Heart left ventricle (tissue), 16 donors: ENCODE data around the gene FOS. TPM values are rescaled to one million over a fixed set of nuclear protein-coding genes. Genes with fewer than 3 reads are reported as not detected.

Experiments used
- ATAC-seq, 4 donors: fragments of 200-7000 bp; cut with Tn5 transposase; one replicate each; pipeline ENCODE4 v1.9.1; 2020 to 2022; ENCODE audit warnings: moderate library complexity in 4 of 4, mild to moderate bottlenecking in 3 of 4, moderate number of reproducible peaks in 1 of 4
- DNase-seq, 5 donors: peaks; one replicate each; pipeline ENCODE4 v3.0.0-alpha.2; 2020
- H3K27ac ChIP-seq, 12 donors: fragments of 200-600 bp; sonication (generic) in 4 of 12; one replicate each; pipeline versions ENCODE4 v1.5.0 to v1.8.0; 2016 to 2022; ENCODE audit warnings: mild to moderate bottlenecking in 2 of 12
- H3K27me3 ChIP-seq, 9 donors: fragments of 200-600 bp; sonication (generic) in 2 of 9; one replicate each; pipeline versions ENCODE4 v1.5.1 to v1.8.0; 2016 to 2022; ENCODE audit warnings: mild to moderate bottlenecking in 3 of 9
- H3K36me3 ChIP-seq, 9 donors: fragments of 200-600 bp; sonication (generic) in 2 of 9; one replicate each; pipeline versions ENCODE4 v1.5.0 to v1.8.0; 2018 to 2022; ENCODE audit warnings: mild to moderate bottlenecking in 2 of 9
- H3K4me1 ChIP-seq, 12 donors: fragments of 200-600 bp; sonication (generic) in 4 of 12; one replicate each; pipeline versions ENCODE4 v1.5.0 to v1.8.0; 2016 to 2022; ENCODE audit warnings: mild to moderate bottlenecking in 3 of 12
- H3K4me3 ChIP-seq, 12 donors: fragments of 200-600 bp; sonication (generic) in 4 of 12; one replicate each; pipeline versions ENCODE4 v1.5.0 to v1.8.0; 2017 to 2022; ENCODE audit warnings: mild to moderate bottlenecking in 9 of 12, moderate library complexity in 4 of 12
- H3K9me3 ChIP-seq, 12 donors: fragments of 200-600 bp; sonication (generic) in 4 of 12; one replicate each; pipeline versions ENCODE4 v1.5.0 to v1.8.0; 2016 to 2022; ENCODE audit warnings: mild to moderate bottlenecking in 1 of 12
- CTCF ChIP-seq, 12 donors: fragments of 200-600 bp; sonication (generic) in 4 of 12; IDR thresholded peaks; one replicate each; pipeline versions ENCODE4 v1.5.0 to v1.8.0; 2018 to 2022; ENCODE audit warnings: antibody characterized with exemption in 12 of 12, mild to moderate bottlenecking in 5 of 12
- POLR2A ChIP-seq, 2 donors: fragments of 450-650 bp; IDR thresholded peaks; one replicate each; pipeline ENCODE4 v1.6.1; 2017; ENCODE audit warnings: antibody characterized with exemption in 2 of 2, mild to moderate bottlenecking in 2 of 2, moderate library complexity in 2 of 2
- WGBS, 4 donors: extraction: QIAGEN DNeasy Blood & Tissue Kit in 2 of 4; methylation state at CpG; one replicate each; pipeline versions ENCODE4 v1.1.5 to v1.1.7; 2013 to 2018; 5-methylcytosine and 5-hydroxymethylcytosine counted together
- intact Hi-C, 10 donors: fragments of 100-400 bp; cut with DNase I; formaldehyde crosslinking; loops; one replicate each; pipeline versions ENCODE4 v1.11.1 to v1.14.2; 2022
- polyA plus RNA-seq, 2 donors: library from polyadenylated mRNA; stranded (reverse); fragments of 200-250 nt; gene quantifications; one replicate each; pipeline ENCODE4 v1.2.3, GENCODE V29; 2013
- total RNA-seq, 9 donors: library from RNA; depleted of rRNA in 2 of 9; stranded (reverse); fragments of >200 nt in 2 of 9; fragmentation: NEBNext Ultra II Directional in 3 of 9; extraction: Animal tissue kit (Norgen Biotek cat#: 25700) in 3 of 9; gene quantifications; one replicate each; pipeline versions ENCODE4 v1.1.0 to v1.2.4, GENCODE V29; 2016 to 2023
- donor health status: ischemic (EF 13 %, LVEDD 7.1; RV severe dilation, severe dysfunction).
- donor health status: healthy with polysubstance abuse.
- donor health status: DM: no; HTN: yes; CAD: no.
- donor health status: DM: no; HTN: no; CAD: no.
- donor health status: ischemic (EF 25% LVEDD 6.9; RV normal size, moderate dysfunction).
- donor health status: ischemic (EF 25% LVEDD 5.7; RV mildly dilated, moderate dysfunction).
- donor health status: healthy.
- donor health status: DM: yes; HTN: yes; CAD: no.
- donor health status: ischemic (EF 35%, LVEDD 5.7; RV mildly dilated, moderate dysfunction).
- donor health status: nonischemic (EF 11% LVEDD 7.7; RV severe dilation, severe dysfunction).
- donor health status: DM: yes; HTN: yes; CAD: no.
- donor health status: PGD.
- donor health status: ischemic (EF 29% LVEDD 5.4; RV normal size, mild dysfunction).
- donor health status: nonischemic (EF 23%, LVEDD 6.1; RV moderate dilation, normal function).

Gene FOS
- total and polyA plus RNA-seq, 11 donors: 6.5 to 549 (median 28.6) TPM

GRCh38 chr14:75273272-75274049 lies 5.2 kb upstream of the FOS start:
- intact Hi-C loops: no loop called here
- TF ChIP-seq POLR2A (IDR thresholded peaks at IDR 0.05) (no peak), CTCF (IDR thresholded peaks at IDR 0.05) (no peak)
- Histone ChIP-seq H3K27ac (peak overlapping the region in 3 of 12 donors; percentile 12 to 99 (median 30)), H3K9me3 (no peaks in the 10 kb centered on the region), H3K4me1 (peaks cover 6 to 60% (median 23%) of the 10 kb centered on the region in 12 donors), H3K4me3 (no peak overlapping the region), H3K27me3 (no peaks in the 10 kb centered on the region), H3K36me3 (no peaks in the 10 kb centered on the region)
- WGBS, 4 donors: 40 to 53% (median 45%) methylated on average over 13 of the region's 13 CpGs
- ATAC-seq: no peak
- DNase-seq: peak in 1 of 5 donors; percentile 34

GRCh38 chr14:75274050-75274898 lies 4.4 kb upstream of the FOS start:
- no peak for TF ChIP-seq POLR2A (IDR thresholded peaks at IDR 0.05)
- TF ChIP-seq CTCF (IDR thresholded peaks at IDR 0.05): no peak
- no peaks in the 10 kb centered on the region for H3K36me3 ChIP-seq
- peak overlapping the region in 8 of 12 donors; percentile 12 to 99 (median 61) for H3K27ac ChIP-seq
- H3K4me3 ChIP-seq: no peak overlapping the region
- peaks cover 6 to 58% (median 25%) of the 10 kb centered on the region in 12 donors for H3K4me1 ChIP-seq
- H3K9me3 ChIP-seq: no peaks in the 10 kb centered on the region
- ATAC-seq (no peak), DNase-seq (no peak)
- H3K27me3 ChIP-seq: no peaks in the 10 kb centered on the region
- intact Hi-C loops: no loop called here
- WGBS, 4 donors: 79 to 86% (median 82%) methylated on average over 6 of the region's 6 CpGs

GRCh38 chr14:75274899-75275569 lies 3.6 kb upstream of the FOS start:
- intact Hi-C loops: loop anchor here in 3 of 10 donors (5.0 kb wide), 2 partner anchors 98 to 128 kb away; partner anchors contain the start of gene TMED10 (in 3 of the 3)
- TF ChIP-seq POLR2A (IDR thresholded peaks at IDR 0.05): no peak
- no peak for TF ChIP-seq CTCF (IDR thresholded peaks at IDR 0.05)
- Histone ChIP-seq H3K36me3 (peaks cover 0 to 6% (median 0%) of the 10 kb centered on the region in 9 donors), H3K27me3 (no peaks in the 10 kb centered on the region), H3K9me3 (no peaks in the 10 kb centered on the region), H3K4me3 (no peak overlapping the region), H3K4me1 (peaks cover 6 to 61% (median 29%) of the 10 kb centered on the region in 12 donors), H3K27ac (peak overlapping the region in 8 of 12 donors; percentile 98 to 100 (median 99))
- ATAC-seq: no peak
- 86 to 96% (median 91%) methylated on average over 9 of the region's 9 CpGs for WGBS, 4 donors
- DNase-seq: peak in 3 of 5 donors; percentile 43 to 71 (median 66)
